ENCODE measurements around the gene EPHB2. TPM values are rescaled to one million over a fixed set of nuclear protein-coding genes. Genes with fewer than 3 reads are reported as not detected.

EPHB2 gene
- total RNA-seq, 2 experiments from 2014 or later = 0.59 TPM; not detected in 1

- no peaks in the 10 kb centered on the region for H3K79me2 ChIP-seq (ENCODE audit: insufficient read depth, low read depth, low read length)
- no peak overlapping the region for H3K4me2 ChIP-seq (ENCODE audit: low read length)
- no peak overlapping the region for H3K27ac ChIP-seq (ENCODE audit: low read depth, low read length, poor library complexity, severe bottlenecking)
- BruUV-seq (replicated peaks) = no TSS peak
- no peaks in the 10 kb centered on the region for H3K9me2 ChIP-seq (ENCODE audit: insufficient read depth, low read length)
- no peaks in the 10 kb centered on the region for H3K9me3 ChIP-seq (ENCODE audit: low read length)
- no peak overlapping the region for H3K4me3 ChIP-seq (ENCODE audit: low read depth, low read length, poor library complexity, severe bottlenecking)
- H4K20me1 ChIP-seq (ENCODE audit: insufficient read depth, low read length) = no peaks in the 10 kb centered on the region
- no peak overlapping the region for H2AFZ ChIP-seq (ENCODE audit: low read length)
- intact Hi-C loops (cut with micrococcal nuclease; ENCODE audit: unreplicated experiment) = no loop called here
- ChIA-PET CTCF (ENCODE audit: unreplicated experiment) (no interaction called here), POLR2A (no interaction called here)
- no peak for TF ChIP-seq EZH2phosphoT487 (IDR thresholded peaks at IDR 0.05; ENCODE audit: borderline replicate concordance, low read depth, low read length)
- TF ChIP-seq CTCF (conservative IDR thresholded peaks at IDR 0.05; ENCODE audit: low read length) = no peak
- H3K36me3 ChIP-seq (ENCODE audit: insufficient read depth, low read length) = no peaks in the 10 kb centered on the region
- no peak for DNase-seq (ENCODE audit: low spot score)
- no peaks in the 10 kb centered on the region for H3K4me1 ChIP-seq (ENCODE audit: insufficient read depth, low read length, poor library complexity, severe bottlenecking)
These were observed 41.7 kb downstream of the EPHB2 start for GRCh38 chr1:22752339-22752738.

- no peak for DNase-seq (ENCODE audit: low spot score)
- TF ChIP-seq EZH2phosphoT487 (IDR thresholded peaks at IDR 0.05; ENCODE audit: borderline replicate concordance, low read depth, low read length) = no peak
- no peak for TF ChIP-seq CTCF (conservative IDR thresholded peaks at IDR 0.05; ENCODE audit: low read length)
- ChIA-PET POLR2A (interaction anchor here (0.5 kb wide), 1 partner anchor 17 kb away, joined by 3 read pairs; no protein-coding TSS in a partner anchor), CTCF (ENCODE audit: unreplicated experiment) (no interaction called here)
- Histone ChIP-seq H3K79me2 (ENCODE audit: insufficient read depth, low read depth, low read length) (no peaks in the 10 kb centered on the region), H3K4me3 (ENCODE audit: low read depth, low read length, poor library complexity, severe bottlenecking) (no peak overlapping the region), H3K4me2 (ENCODE audit: low read length) (no peak overlapping the region), H3K4me1 (ENCODE audit: insufficient read depth, low read length, poor library complexity, severe bottlenecking) (no peaks in the 10 kb centered on the region), H3K27ac (ENCODE audit: low read depth, low read length, poor library complexity, severe bottlenecking) (no peak overlapping the region), H3K9me2 (ENCODE audit: insufficient read depth, low read length) (no peaks in the 10 kb centered on the region), H3K9me3 (ENCODE audit: low read length) (no peaks in the 10 kb centered on the region), H3K36me3 (ENCODE audit: insufficient read depth, low read length) (no peaks in the 10 kb centered on the region), H4K20me1 (ENCODE audit: insufficient read depth, low read length) (no peaks in the 10 kb centered on the region), H2AFZ (ENCODE audit: low read length) (no peak overlapping the region)
- intact Hi-C loops (cut with micrococcal nuclease; ENCODE audit: unreplicated experiment) = no loop called here
- BruUV-seq (replicated peaks) = no TSS peak
These were observed 42.9 kb downstream of the EPHB2 start for GRCh38 chr1:22753481-22753971.

GRCh38 chr1:22754106-22754768, 43.6 kb downstream of the EPHB2 start:
- Histone ChIP-seq H3K9me3 (ENCODE audit: low read length) (no peaks in the 10 kb centered on the region), H3K4me2 (ENCODE audit: low read length) (no peak overlapping the region), H3K4me1 (ENCODE audit: insufficient read depth, low read length, poor library complexity, severe bottlenecking) (no peaks in the 10 kb centered on the region), H2AFZ (ENCODE audit: low read length) (no peak overlapping the region), H3K27ac (ENCODE audit: low read depth, low read length, poor library complexity, severe bottlenecking) (no peak overlapping the region), H3K79me2 (ENCODE audit: insufficient read depth, low read depth, low read length) (no peaks in the 10 kb centered on the region), H3K4me3 (ENCODE audit: low read depth, low read length, poor library complexity, severe bottlenecking) (no peak overlapping the region), H3K9me2 (ENCODE audit: insufficient read depth, low read length) (no peaks in the 10 kb centered on the region), H3K36me3 (ENCODE audit: insufficient read depth, low read length) (no peaks in the 10 kb centered on the region), H4K20me1 (ENCODE audit: insufficient read depth, low read length) (no peaks in the 10 kb centered on the region)
- no TSS peak for BruUV-seq (replicated peaks)
- TF ChIP-seq EZH2phosphoT487 (IDR thresholded peaks at IDR 0.05; ENCODE audit: borderline replicate concordance, low read depth, low read length) (no peak), CTCF (conservative IDR thresholded peaks at IDR 0.05; ENCODE audit: low read length) (no peak)
- POLR2A ChIA-PET = no interaction called here
- DNase-seq (ENCODE audit: low spot score) = no peak
- intact Hi-C loops (cut with micrococcal nuclease; ENCODE audit: unreplicated experiment) = no loop called here
- CTCF ChIA-PET (ENCODE audit: unreplicated experiment) = no interaction called here
